Measurements from ENCODE around the gene CDH8.

GRCh38 chr16:62058412-62058811 is 22.2 kb upstream of the CDH8 start:
- TF ChIP-seq CTCF (IDR thresholded peaks at IDR 0.05; ENCODE audit: low read depth, low read length, poor library complexity, severe bottlenecking) (no peak), EZH2phosphoT487 (IDR thresholded peaks at IDR 0.05; ENCODE audit: borderline replicate concordance, low read length) (no peak)

Measured in DOHH2 (cell line).